A673 (cell line): ENCODE data around the gene ZNRF3. TPM values are rescaled to one million over a fixed set of nuclear protein-coding genes. Genes with fewer than 3 reads are reported as not detected.

Source experiments
- Bru-seq: library from RNA; stranded (reverse); fragments of 400-500 nt; gene quantifications from one replicate; lab custom pipeline; 2021; lab: Mats Ljungman, UMichigan
- BruChase-seq, 2 experiments: library from RNA; stranded (reverse); fragments of 400-500 nt; gene quantifications; one replicate each; lab custom pipeline; 2021; lab: Mats Ljungman, UMichigan
- BruUV-seq: library from RNA; stranded (reverse); fragments of 400-500 nt; replicated peaks from 2 replicates; lab custom pipeline; 2021; lab: Mats Ljungman, UMichigan
- CTCF ChIA-PET: fragments of 300-600 bp; sonication (Branson Sonifier 250); formaldehyde crosslinking; loops from one replicate; lab custom pipeline; 2022; ENCODE audit warnings: antibody characterized with exemption; lab: Charles Lee
- POLR2A ChIA-PET: fragments of 300-600 bp; sonication (Branson Sonifier 250); formaldehyde crosslinking; loops from one replicate; lab custom pipeline; 2022; ENCODE audit warnings: antibody characterized with exemption; ENCODE audit not compliant: low non-redundant PET; lab: Charles Lee
- DNase-seq: peaks from one replicate; pipeline ENCODE4 v3.0.0-alpha.2; 2015; ENCODE audit warnings: low spot score
- H3K27ac ChIP-seq: fragments of 200-600 bp; sonication (generic); 2 replicates; pipeline ENCODE4 v1.5.1; 2016; ENCODE audit warnings: mixed run types, low read depth, mild to moderate bottlenecking, mixed read lengths, antibody characterized with exemption, low read length; ENCODE audit not compliant: poor library complexity, severe bottlenecking
- H3K27me3 ChIP-seq: fragments of 200-600 bp; sonication (generic); replicated peaks from 2 replicates; pipeline ENCODE4 v1.6.1; 2017; ENCODE audit warnings: mixed run types, low read depth, mild to moderate bottlenecking, mixed read lengths, antibody characterized with exemption, low read length; ENCODE audit not compliant: insufficient read depth, poor library complexity
- H3K36me3 ChIP-seq: fragments of 200-600 bp; sonication (generic); 2 replicates; pipeline ENCODE4 v1.6.1; 2016; ENCODE audit warnings: mixed run types, mild to moderate bottlenecking, mixed read lengths, antibody characterized with exemption, low read length; ENCODE audit not compliant: insufficient read depth, poor library complexity, severe bottlenecking
- H3K4me1 ChIP-seq: fragments of 200-600 bp; sonication (generic); 2 replicates; pipeline ENCODE4 v1.6.1; 2017; ENCODE audit warnings: mixed run types, mild to moderate bottlenecking, mixed read lengths, antibody characterized with exemption, low read length; ENCODE audit not compliant: insufficient read depth, poor library complexity, severe bottlenecking
- H3K4me3 ChIP-seq: fragments of 200-600 bp; sonication (generic); 2 replicates; pipeline ENCODE4 v1.5.1; 2016; ENCODE audit warnings: low read depth, mixed run types, mild to moderate bottlenecking, mixed read lengths, low read length; ENCODE audit not compliant: poor library complexity, severe bottlenecking
- H3K9me3 ChIP-seq: fragments of 200-600 bp; sonication (generic); 2 replicates; pipeline ENCODE4 v1.6.1; 2016; ENCODE audit warnings: mixed run types, low read depth, mild to moderate bottlenecking, mixed read lengths, antibody characterized with exemption, low read length; ENCODE audit not compliant: poor library complexity, severe bottlenecking
- CTCF ChIP-seq: fragments of 300-800, 200-600 bp; sonication (generic); conservative IDR thresholded peaks from 2 replicates; pipeline ENCODE4 v1.5.1; 2017; ENCODE audit warnings: low read depth, mild to moderate bottlenecking, antibody characterized with exemption, low read length, moderate library complexity, mixed read lengths
- EZH2 ChIP-seq: fragments of 200-600 bp; sonication (generic); IDR thresholded peaks from 2 replicates; pipeline ENCODE4 v1.6.1; 2017; ENCODE audit warnings: borderline replicate concordance, low read depth, mild to moderate bottlenecking, mixed read lengths, antibody characterized with exemption, low read length; ENCODE audit not compliant: poor library complexity, severe bottlenecking
- intact Hi-C: fragments of 100-400 bp; cut with micrococcal nuclease; formaldehyde crosslinking; loops from one replicate; pipeline ENCODE4 v1.10.0; 2022; ENCODE audit not compliant: unreplicated experiment
- long read RNA-seq: library from polyadenylated mRNA; stranded (forward); transcript quantifications from one replicate; pipeline ENCODE4 v2.0.0, GENCODE V29; 2022
- total RNA-seq: library from RNA; stranded (reverse); gene quantifications from 2 replicates; pipeline ENCODE4 v1.2.3, GENCODE V29; 2021

The ZNRF3 gene
- total RNA-seq (11.9 and 13.0 TPM in 2 replicates), Bru-seq, nascent RNA (percentile 74 among the genes with signal in this experiment), BruChase-seq, experiment 1, labeled RNA remaining after a 2-hour chase (percentile 74 among the genes with signal in this experiment), BruChase-seq, experiment 2, labeled RNA remaining after a 6-hour chase (percentile 80 among the genes with signal in this experiment)
- long read RNA-seq, full-length matches to known transcripts, result 8 of 26 reads
- long read RNA-seq, partial matches to known transcripts, result 8 of 26 reads
- long read RNA-seq, other reads (novel, unspliced or antisense), result 10 of 26 reads

DNA sequence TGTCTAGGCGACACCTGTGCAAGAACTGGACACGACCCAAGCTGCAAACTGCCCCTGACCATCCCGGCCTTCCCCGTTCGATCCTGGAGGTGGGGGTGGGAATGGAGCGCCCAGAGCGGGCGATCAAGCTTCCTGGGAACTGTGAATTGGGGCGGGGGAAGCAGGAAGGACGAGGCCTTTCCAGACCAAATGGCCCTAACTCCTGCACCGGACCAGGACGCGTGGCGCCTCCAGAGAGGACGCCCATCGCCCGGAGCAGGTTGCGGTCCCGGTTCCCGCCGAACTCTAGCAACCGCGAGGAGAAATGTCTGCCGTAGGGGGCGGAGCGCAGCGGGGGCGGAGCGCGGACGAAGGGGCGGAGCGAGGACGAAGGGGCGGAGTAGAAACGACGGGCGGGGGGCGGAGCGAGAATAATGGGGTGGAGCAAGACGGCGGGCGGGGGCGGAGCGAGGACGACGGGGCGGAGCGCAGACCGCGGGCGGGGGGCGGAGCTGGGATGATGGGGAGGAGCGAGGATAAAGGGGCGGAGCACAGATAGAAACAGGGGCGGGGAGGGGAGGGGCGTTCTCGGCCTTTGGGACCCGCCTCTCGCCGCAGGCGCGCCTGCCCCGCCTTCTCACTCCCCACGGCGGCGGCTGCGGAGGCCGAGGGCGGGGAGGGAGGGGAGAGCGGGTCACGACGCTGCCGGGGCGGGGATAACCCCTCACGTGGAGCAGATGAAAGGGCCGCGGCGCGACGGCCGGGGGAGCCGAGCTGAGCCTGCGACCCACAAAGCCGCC is at the start of gene ZNRF3:
ZNRF3 (plus strand) TSS at position 695 of the 779 bp plus-strand sequence. CDS start 195 bp downstream, outside the sequence.
- no TSS peak for BruUV-seq

GRCh38 chr22:28835630-28836189 is 47.7 kb upstream of the ZNRF3 start:
- Histone ChIP-seq H3K9me3 (no peaks in the 10 kb centered on the region), H3K4me1 (no peaks in the 10 kb centered on the region), H3K27ac (no peak overlapping the region), H3K27me3 (no peaks in the 10 kb centered on the region), H3K4me3 (no peak overlapping the region), H3K36me3 (no peaks in the 10 kb centered on the region)
- POLR2A ChIA-PET, result no interaction called here
- intact Hi-C loops, result no loop called here
- TF ChIP-seq CTCF (no peak), EZH2 (no peak)
- DNase-seq, result no peak
- CTCF ChIA-PET, result no interaction called here
- no TSS peak for BruUV-seq

More for the DNA sequence above, at the start of gene ZNRF3:
- peaks cover 20% of the 10 kb centered on the region for H3K4me1 ChIP-seq
- intact Hi-C loops, result no loop called here
- no peaks in the 10 kb centered on the region for H3K9me3 ChIP-seq
- no peaks in the 10 kb centered on the region for H3K36me3 ChIP-seq
- H3K4me3 ChIP-seq, result peak within 1 kb of the TSS; percentile 55
- peak within 1 kb of the TSS; percentile 34 for H3K27ac ChIP-seq
- H3K27me3 ChIP-seq, result no peaks in the 10 kb centered on the region
- ChIA-PET POLR2A (interaction anchor here (0.6 to 0.7 kb wide), 2 partner anchors 10 to 1522 kb away, joined by 4 to 15 read pairs; no protein-coding TSS in a partner anchor), CTCF (interaction anchor here (0.6 to 0.7 kb wide), 7 partner anchors 9 to 1206 kb away, joined by 3 to 5 read pairs (median 4); no protein-coding TSS in a partner anchor)
- peak; percentile 91 for DNase-seq
- TF ChIP-seq CTCF, result no peak
- TF ChIP-seq EZH2, result no peak

DNA sequence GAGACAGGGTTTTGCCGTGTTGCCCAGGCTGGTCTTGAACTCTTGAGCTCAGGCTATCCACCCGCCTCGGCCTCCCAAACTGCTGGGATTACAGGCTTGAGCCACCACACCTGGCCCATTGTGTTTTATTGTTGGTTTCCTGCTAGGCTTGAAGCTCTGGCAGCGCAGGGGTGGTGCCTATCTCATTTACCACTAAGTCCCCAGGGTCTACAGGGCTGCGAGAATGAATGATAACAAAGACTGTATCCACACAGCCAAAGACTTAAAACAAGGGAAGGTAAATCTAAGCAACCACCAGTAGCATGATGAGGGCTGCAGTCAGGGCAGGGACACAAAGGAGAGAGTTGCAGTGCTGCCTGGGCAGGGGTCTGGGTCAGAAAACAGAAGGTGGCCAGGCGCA is 45.7 kb upstream of the ZNRF3 start:
- CTCF ChIA-PET, result no interaction called here

More for the DNA sequence above, 45.7 kb upstream of the ZNRF3 start:
- no peak for DNase-seq
- intact Hi-C loops, result no loop called here
- H3K9me3 ChIP-seq, result no peaks in the 10 kb centered on the region
- BruUV-seq, result no TSS peak
- H3K4me3 ChIP-seq, result no peak overlapping the region
- TF ChIP-seq CTCF (no peak), EZH2 (no peak)
- POLR2A ChIA-PET, result no interaction called here
- no peaks in the 10 kb centered on the region for H3K36me3 ChIP-seq
- H3K27me3 ChIP-seq, result no peaks in the 10 kb centered on the region
- no peaks in the 10 kb centered on the region for H3K4me1 ChIP-seq
- H3K27ac ChIP-seq, result no peak overlapping the region
